Mucosa of stomach (tissue), 1 donor: ENCODE measurements around the gene DEFB129.
A peak's percentile ranks its signal among the peaks of the same experiment; 100 is the strongest.

Experiments used
- H3K27me3 ChIP-seq: one replicate; pipeline ENCODE4 v1.7.0; 2013; ENCODE audit warnings: mild to moderate bottlenecking, low read length; ENCODE audit not compliant: control insufficient read depth, insufficient read depth
- H3K36me3 ChIP-seq: one replicate; pipeline ENCODE4 v1.7.0; 2013; ENCODE audit warnings: low read length; ENCODE audit not compliant: control insufficient read depth, insufficient read depth
- H3K4me1 ChIP-seq: one replicate; pipeline ENCODE4 v1.7.0; 2013; ENCODE audit warnings: mild to moderate bottlenecking, low read length; ENCODE audit not compliant: control insufficient read depth, insufficient read depth
- H3K4me3 ChIP-seq: one replicate; pipeline ENCODE4 v1.7.0; 2013; ENCODE audit warnings: low read length
- H3K9ac ChIP-seq: one replicate; pipeline ENCODE4 v1.7.0; 2013; ENCODE audit warnings: mild to moderate bottlenecking, low read length, moderate library complexity
- H3K9me3 ChIP-seq: one replicate; pipeline ENCODE4 v1.7.0; 2013; ENCODE audit warnings: mild to moderate bottlenecking, low read length, moderate library complexity; ENCODE audit not compliant: control insufficient read depth
- donor health status: Pancreatic carcinoma.

Gene DEFB129

GRCh38 chr20:258269-258858, 31.3 kb downstream of the DEFB129 start:
- Histone ChIP-seq H3K4me3 (no peak overlapping the region), H3K27me3 (no peaks in the 10 kb centered on the region), H3K4me1 (no peaks in the 10 kb centered on the region), H3K9me3 (no peaks in the 10 kb centered on the region), H3K36me3 (no peaks in the 10 kb centered on the region), H3K9ac (no peak overlapping the region)

- Histone ChIP-seq H3K9me3 (no peaks in the 10 kb centered on the region), H3K36me3 (no peaks in the 10 kb centered on the region), H3K4me3 (no peak overlapping the region), H3K27me3 (no peaks in the 10 kb centered on the region), H3K9ac (no peak overlapping the region), H3K4me1 (no peaks in the 10 kb centered on the region)
These were observed 31.9 kb downstream of the DEFB129 start for GRCh38 chr20:258963-259362.

- Histone ChIP-seq H3K9ac (no peak overlapping the region), H3K4me1 (no peaks in the 10 kb centered on the region), H3K36me3 (no peaks in the 10 kb centered on the region), H3K27me3 (no peaks in the 10 kb centered on the region), H3K9me3 (no peaks in the 10 kb centered on the region), H3K4me3 (no peak overlapping the region)
These were observed 32.9 kb downstream of the DEFB129 start for GRCh38 chr20:259981-260380.

GRCh38 chr20:263701-264100, 36.6 kb downstream of the DEFB129 start:
- no peak overlapping the region for H3K4me3 ChIP-seq
- H3K9me3 ChIP-seq, result no peaks in the 10 kb centered on the region
- H3K9ac ChIP-seq, result no peak overlapping the region
- peaks cover 4% of the 10 kb centered on the region for H3K27me3 ChIP-seq
- no peaks in the 10 kb centered on the region for H3K36me3 ChIP-seq
- no peaks in the 10 kb centered on the region for H3K4me1 ChIP-seq

GRCh38 chr20:266596-267562, 39.8 kb downstream of the DEFB129 start:
- no peaks in the 10 kb centered on the region for H3K4me1 ChIP-seq
- no peak overlapping the region for H3K4me3 ChIP-seq
- no peaks in the 10 kb centered on the region for H3K36me3 ChIP-seq
- peak overlapping the region; percentile 0 for H3K9ac ChIP-seq
- H3K27me3 ChIP-seq, result peaks cover 4% of the 10 kb centered on the region
- no peaks in the 10 kb centered on the region for H3K9me3 ChIP-seq

GRCh38 chr20:270517-270916, 43.5 kb downstream of the DEFB129 start:
- Histone ChIP-seq H3K36me3 (no peaks in the 10 kb centered on the region), H3K4me3 (no peak overlapping the region), H3K27me3 (peaks cover 4% of the 10 kb centered on the region), H3K9ac (no peak overlapping the region), H3K4me1 (no peaks in the 10 kb centered on the region), H3K9me3 (no peaks in the 10 kb centered on the region)

- H3K9me3 ChIP-seq, result no peaks in the 10 kb centered on the region
These were observed 44.0 kb downstream of the DEFB129 start for GRCh38 chr20:271069-271468.

GRCh38 chr20:271528-271927, 44.5 kb downstream of the DEFB129 start:
- no peaks in the 10 kb centered on the region for H3K27me3 ChIP-seq
- H3K9me3 ChIP-seq, result no peaks in the 10 kb centered on the region
- H3K4me1 ChIP-seq, result no peaks in the 10 kb centered on the region
- H3K9ac ChIP-seq, result no peak overlapping the region
- H3K36me3 ChIP-seq, result no peaks in the 10 kb centered on the region
- H3K4me3 ChIP-seq, result no peak overlapping the region

More at GRCh38 chr20:271069-271468, 44.0 kb downstream of the DEFB129 start:
- Histone ChIP-seq H3K27me3 (peaks cover 3% of the 10 kb centered on the region), H3K36me3 (no peaks in the 10 kb centered on the region), H3K9ac (no peak overlapping the region), H3K4me3 (no peak overlapping the region), H3K4me1 (no peaks in the 10 kb centered on the region)

- H3K27me3 ChIP-seq, result no peaks in the 10 kb centered on the region
- no peak overlapping the region for H3K9ac ChIP-seq
- no peak overlapping the region for H3K4me3 ChIP-seq
- no peaks in the 10 kb centered on the region for H3K36me3 ChIP-seq
- H3K4me1 ChIP-seq, result no peaks in the 10 kb centered on the region
- H3K9me3 ChIP-seq, result no peaks in the 10 kb centered on the region
These were observed 45.7 kb downstream of the DEFB129 start for GRCh38 chr20:272718-273117.

GRCh38 chr20:273884-274283, 46.8 kb downstream of the DEFB129 start:
- Histone ChIP-seq H3K36me3 (no peaks in the 10 kb centered on the region), H3K4me3 (no peak overlapping the region), H3K9me3 (no peaks in the 10 kb centered on the region), H3K27me3 (no peaks in the 10 kb centered on the region), H3K9ac (no peak overlapping the region), H3K4me1 (no peaks in the 10 kb centered on the region)

- Histone ChIP-seq H3K9me3 (no peaks in the 10 kb centered on the region), H3K4me1 (no peaks in the 10 kb centered on the region), H3K4me3 (no peak overlapping the region), H3K36me3 (no peaks in the 10 kb centered on the region), H3K27me3 (no peaks in the 10 kb centered on the region), H3K9ac (no peak overlapping the region)
These were observed 48.7 kb downstream of the DEFB129 start for GRCh38 chr20:275791-276190.
